Testis (tissue), 2 donors: ENCODE results near the gene SEPSECS.

ENCODE experiments used
- CTCF ChIP-seq, 3 experiments: fragments of 450-650 bp in 2 of 3; fragments of 200-600 bp in 1 of 3; sonication (generic) in 1 of 3; IDR thresholded peaks; one replicate each; pipeline ENCODE4 v1.5.1; 2016 to 2019; ENCODE audit warnings: antibody characterized with exemption in 3 of 3, mild to moderate bottlenecking in 2 of 3, moderate library complexity in 1 of 3
- POLR2A ChIP-seq: fragments of 450-650 bp; IDR thresholded peaks from one replicate; pipeline ENCODE4 v1.6.1; 2017; ENCODE audit warnings: antibody characterized with exemption, mild to moderate bottlenecking, moderate library complexity

GRCh38 chr4:25075851-25076250 is 84.4 kb downstream of the SEPSECS start:
- TF ChIP-seq CTCF (IDR thresholded peaks at IDR 0.05) (no peak), POLR2A (no peak)
